Measurements from ENCODE around the gene RALGPS2. TPM values are rescaled to one million over a fixed set of nuclear protein-coding genes. Genes with fewer than 3 reads are reported as not detected.

Gene RALGPS2
- total RNA-seq, 1 donor from 2014 or later: 33.9 TPM

DNA sequence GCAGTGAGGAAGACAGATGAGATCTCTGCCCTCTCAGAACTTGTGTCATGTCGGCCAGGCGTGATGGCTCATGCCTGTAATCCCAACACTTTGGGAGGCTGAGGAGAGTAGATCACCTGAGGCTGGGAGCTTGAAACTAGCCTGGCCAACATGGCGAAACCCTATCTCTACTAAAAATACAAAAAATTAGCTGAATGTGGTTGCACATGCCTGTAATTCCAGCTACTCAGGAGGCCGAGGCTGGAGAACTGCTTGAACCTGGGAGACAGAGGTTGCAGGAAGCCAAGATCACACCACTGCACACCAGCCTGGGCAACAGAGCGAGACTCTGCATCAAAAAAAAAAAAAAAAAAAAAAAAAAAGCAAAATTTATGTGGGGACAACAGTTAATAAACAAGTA lies 40.9 kb upstream of the RALGPS2 start:
- H3K9me3 Mint-ChIP-seq: peaks cover 3% of the 10 kb centered on the region
- no peak overlapping the region for H3K4me3 Mint-ChIP-seq
- DNase-seq (ENCODE audit: low read depth, low spot score): no peak
- H3K36me3 Mint-ChIP-seq (ENCODE audit: low read depth): no peaks in the 10 kb centered on the region
- peaks cover 4% of the 10 kb centered on the region for H3K4me1 Mint-ChIP-seq
- TF ChIP-seq, protein P1, sequence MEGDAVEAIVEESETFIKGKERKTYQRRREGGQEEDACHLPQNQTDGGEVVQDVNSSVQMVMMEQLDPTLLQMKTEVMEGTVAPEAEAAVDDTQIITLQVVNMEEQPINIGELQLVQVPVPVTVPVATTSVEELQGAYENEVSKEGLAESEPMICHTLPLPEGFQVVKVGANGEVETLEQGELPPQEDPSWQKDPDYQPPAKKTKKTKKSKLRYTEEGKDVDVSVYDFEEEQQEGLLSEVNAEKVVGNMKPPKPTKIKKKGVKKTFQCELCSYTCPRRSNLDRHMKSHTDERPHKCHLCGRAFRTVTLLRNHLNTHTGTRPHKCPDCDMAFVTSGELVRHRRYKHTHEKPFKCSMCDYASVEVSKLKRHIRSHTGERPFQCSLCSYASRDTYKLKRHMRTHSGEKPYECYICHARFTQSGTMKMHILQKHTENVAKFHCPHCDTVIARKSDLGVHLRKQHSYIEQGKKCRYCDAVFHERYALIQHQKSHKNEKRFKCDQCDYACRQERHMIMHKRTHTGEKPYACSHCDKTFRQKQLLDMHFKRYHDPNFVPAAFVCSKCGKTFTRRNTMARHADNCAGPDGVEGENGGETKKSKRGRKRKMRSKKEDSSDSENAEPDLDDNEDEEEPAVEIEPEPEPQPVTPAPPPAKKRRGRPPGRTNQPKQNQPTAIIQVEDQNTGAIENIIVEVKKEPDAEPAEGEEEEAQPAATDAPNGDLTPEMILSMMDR (conservative IDR thresholded peaks at IDR 0.05): no peak
- H3K27me3 Mint-ChIP-seq (ENCODE audit: low read depth): no peaks in the 10 kb centered on the region
- H3K27ac Mint-ChIP-seq (ENCODE audit: unreplicated experiment): no peak overlapping the region

DNA sequence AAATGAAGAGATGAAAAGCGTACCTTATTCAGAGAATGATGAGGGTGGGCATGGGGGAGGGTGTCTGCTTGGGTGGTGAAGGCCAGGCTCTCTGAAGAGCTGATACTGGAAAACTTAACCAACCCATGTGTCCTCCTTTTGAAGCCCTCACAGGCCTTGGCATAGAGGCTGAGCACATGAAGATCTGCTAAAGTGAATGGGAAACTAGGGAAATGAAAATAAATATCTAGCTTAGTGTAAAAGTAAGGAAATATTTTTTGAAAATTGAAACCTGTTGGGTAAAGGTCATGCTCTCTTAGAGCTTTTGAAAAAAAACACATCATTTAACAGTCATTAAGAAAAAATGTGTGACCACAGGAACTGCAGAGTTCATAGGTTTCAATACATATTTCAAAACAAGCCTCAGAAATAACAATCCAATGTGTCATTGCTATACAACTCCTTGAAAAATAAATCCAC lies 40.5 kb upstream of the RALGPS2 start:
- TF ChIP-seq, protein P1 (conservative IDR thresholded peaks at IDR 0.05): no peak
- Mint-ChIP-seq H3K4me3 (no peak overlapping the region), H3K4me1 (peaks cover 4% of the 10 kb centered on the region), H3K36me3 (ENCODE audit: low read depth) (no peaks in the 10 kb centered on the region), H3K9me3 (peaks cover 3% of the 10 kb centered on the region), H3K27ac (ENCODE audit: unreplicated experiment) (no peak overlapping the region), H3K27me3 (ENCODE audit: low read depth) (no peaks in the 10 kb centered on the region)
- DNase-seq (ENCODE audit: low read depth, low spot score): no peak

DNA sequence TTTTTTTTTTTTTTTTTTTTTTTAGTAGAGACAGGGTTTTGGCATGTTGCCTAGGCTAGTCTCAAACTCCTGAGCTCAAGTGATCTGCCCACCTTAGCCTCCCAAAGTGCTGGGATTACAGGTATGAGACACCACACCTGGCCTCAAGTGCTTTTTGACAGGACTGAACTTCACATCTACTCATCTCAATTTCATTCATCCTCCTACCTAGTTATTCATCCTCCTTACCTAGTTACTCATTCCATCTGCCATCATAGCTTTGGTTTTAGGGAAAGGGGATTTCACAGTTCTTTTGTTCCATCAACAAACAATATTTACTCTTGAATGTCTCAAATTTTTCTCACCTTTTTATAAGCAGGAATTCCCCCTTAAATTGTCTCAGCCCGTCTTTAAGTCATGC lies 38.6 kb upstream of the RALGPS2 start:
- Mint-ChIP-seq H3K4me1 (peaks cover 4% of the 10 kb centered on the region), H3K27ac (ENCODE audit: unreplicated experiment) (no peak overlapping the region), H3K36me3 (ENCODE audit: low read depth) (no peaks in the 10 kb centered on the region), H3K4me3 (no peak overlapping the region), H3K27me3 (ENCODE audit: low read depth) (no peaks in the 10 kb centered on the region), H3K9me3 (no peaks in the 10 kb centered on the region)
- DNase-seq (ENCODE audit: low read depth, low spot score): no peak
- TF ChIP-seq, protein P1 (conservative IDR thresholded peaks at IDR 0.05): no peak

DNA sequence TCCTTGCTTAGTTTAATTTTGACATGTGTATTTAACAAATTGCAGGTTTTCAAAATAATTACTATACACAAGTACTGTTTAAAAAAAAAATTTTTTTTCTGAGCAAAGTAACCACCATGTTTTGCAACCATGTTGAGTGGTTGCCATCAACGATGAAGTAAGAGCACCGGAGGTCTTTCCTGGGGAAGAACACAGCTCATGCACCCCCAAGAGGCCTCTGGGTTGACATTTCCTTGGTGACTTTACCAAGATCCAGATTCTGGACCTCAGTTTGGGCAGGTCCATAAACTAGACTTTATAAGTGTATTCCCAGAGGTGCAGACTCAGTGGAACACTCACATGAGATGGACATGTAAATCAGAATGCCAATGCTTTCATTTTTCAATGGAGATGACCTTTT lies 36.8 kb upstream of the RALGPS2 start:
- Mint-ChIP-seq H3K9me3 (no peaks in the 10 kb centered on the region), H3K36me3 (ENCODE audit: low read depth) (no peaks in the 10 kb centered on the region), H3K4me3 (no peak overlapping the region), H3K27me3 (ENCODE audit: low read depth) (no peaks in the 10 kb centered on the region), H3K4me1 (no peaks in the 10 kb centered on the region), H3K27ac (ENCODE audit: unreplicated experiment) (no peak overlapping the region)
- DNase-seq (ENCODE audit: low read depth, low spot score): no peak
- TF ChIP-seq, protein P1 (conservative IDR thresholded peaks at IDR 0.05): no peak

DNA sequence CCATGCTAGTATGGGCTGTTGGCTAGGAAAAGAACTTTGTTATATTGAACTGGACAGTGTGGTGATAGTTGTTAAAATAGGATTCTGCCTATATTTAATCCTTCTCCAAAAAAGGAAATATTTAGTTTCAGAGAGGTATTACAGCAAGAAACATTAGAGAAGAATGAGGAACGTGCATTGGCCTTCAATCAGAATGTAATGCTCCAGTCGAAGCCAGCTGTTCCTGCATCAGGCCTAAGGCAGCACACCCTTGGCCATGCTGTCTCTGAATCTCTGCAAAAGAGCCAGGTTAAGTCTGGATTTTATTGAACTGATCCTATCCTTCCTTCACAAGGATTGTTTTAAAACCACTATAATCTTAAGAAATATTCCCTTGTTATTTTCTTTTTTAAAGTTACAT lies 35.3 kb upstream of the RALGPS2 start:
- H3K4me3 Mint-ChIP-seq: no peak overlapping the region
- H3K36me3 Mint-ChIP-seq (ENCODE audit: low read depth): no peaks in the 10 kb centered on the region
- no peaks in the 10 kb centered on the region for H3K27me3 Mint-ChIP-seq (ENCODE audit: low read depth)
- TF ChIP-seq, protein P1 (conservative IDR thresholded peaks at IDR 0.05): no peak
- no peak for DNase-seq (ENCODE audit: low read depth, low spot score)
- no peaks in the 10 kb centered on the region for H3K4me1 Mint-ChIP-seq
- no peaks in the 10 kb centered on the region for H3K9me3 Mint-ChIP-seq
- H3K27ac Mint-ChIP-seq (ENCODE audit: unreplicated experiment): no peak overlapping the region

DNA sequence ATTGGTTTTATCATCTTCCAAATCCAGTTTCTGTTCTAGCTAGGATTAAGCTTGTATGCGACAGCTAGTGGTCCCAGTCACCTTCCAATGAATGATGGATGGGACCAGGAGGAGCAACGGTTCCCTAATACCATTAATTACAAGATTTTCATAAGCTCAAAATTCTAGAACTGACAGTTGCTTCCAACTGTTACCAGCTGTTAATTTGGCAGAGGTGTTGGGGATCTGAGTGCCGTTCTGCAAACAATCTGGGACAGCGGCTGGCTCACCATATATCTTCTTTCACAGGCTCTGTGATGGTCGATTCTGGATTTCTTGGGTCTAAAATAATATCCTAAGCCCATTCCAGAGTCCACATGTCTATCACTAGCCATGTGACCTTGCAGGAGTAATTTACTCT lies 34.5 kb upstream of the RALGPS2 start:
- no peak for DNase-seq (ENCODE audit: low read depth, low spot score)
- H3K27me3 Mint-ChIP-seq (ENCODE audit: low read depth): no peaks in the 10 kb centered on the region
- H3K4me1 Mint-ChIP-seq: no peaks in the 10 kb centered on the region
- no peaks in the 10 kb centered on the region for H3K36me3 Mint-ChIP-seq (ENCODE audit: low read depth)
- no peak overlapping the region for H3K27ac Mint-ChIP-seq (ENCODE audit: unreplicated experiment)
- no peaks in the 10 kb centered on the region for H3K9me3 Mint-ChIP-seq
- H3K4me3 Mint-ChIP-seq: no peak overlapping the region
- TF ChIP-seq, protein P1 (conservative IDR thresholded peaks at IDR 0.05): no peak

All from neural crest cell (in vitro differentiated cells).